Activated T-helper 2 cell treated with anti-CD3 and anti-CD28 coated beads, Interferon-gamma antibody, Interleukin-2, Interleukin-4, amounts not matched to agents 10 μg/mL and 5 μg/mL and 100 μg/mL, durations not matched to agents 14 hours and 24 hours and 36 hours (primary cell): ENCODE results near the gene TRIM15. TPM values are rescaled to one million over a fixed set of nuclear protein-coding genes. Genes with fewer than 3 reads are reported as not detected.
"Not testable (repeated sequence)": the region's sequence is repeated elsewhere in the genome, so short reads cannot be mapped to it uniquely, and the experiment has no call there.

Experiments
- DNase-seq: peaks from one replicate; pipeline ENCODE4 v3.0.0; 2021; ENCODE audit warnings: low spot score
- H3K27ac Mint-ChIP-seq: one replicate; pipeline ENCODE4 v1.8.0; 2021; ENCODE audit warnings: mixed read lengths
- H3K27me3 Mint-ChIP-seq: one replicate; pipeline ENCODE4 v1.8.0; 2021; ENCODE audit warnings: low read depth, mixed read lengths
- H3K36me3 Mint-ChIP-seq: one replicate; pipeline ENCODE4 v1.8.0; 2021; ENCODE audit warnings: low read depth, mixed read lengths
- H3K4me1 Mint-ChIP-seq: one replicate; pipeline ENCODE4 v1.8.0; 2021; ENCODE audit warnings: low read depth, mixed read lengths
- H3K4me3 Mint-ChIP-seq: one replicate; pipeline ENCODE4 v1.8.0; 2021; ENCODE audit warnings: low read depth, mild to moderate bottlenecking, moderate library complexity, mixed read lengths
- H3K9me3 Mint-ChIP-seq: one replicate; pipeline ENCODE4 v1.8.0; 2021; ENCODE audit warnings: mixed read lengths
- intact Hi-C: fragments of 100-400 bp; cut with micrococcal nuclease; formaldehyde crosslinking; loops from one replicate; pipeline ENCODE4 v1.15.1; 2023
- total RNA-seq: library from RNA; stranded (reverse); gene quantifications from 2 replicates; pipeline ENCODE4 v1.2.3, GENCODE V29; 2022

Gene TRIM15
- total RNA-seq, 1 donor from 2014 or later, result 0.46 TPM

DNA sequence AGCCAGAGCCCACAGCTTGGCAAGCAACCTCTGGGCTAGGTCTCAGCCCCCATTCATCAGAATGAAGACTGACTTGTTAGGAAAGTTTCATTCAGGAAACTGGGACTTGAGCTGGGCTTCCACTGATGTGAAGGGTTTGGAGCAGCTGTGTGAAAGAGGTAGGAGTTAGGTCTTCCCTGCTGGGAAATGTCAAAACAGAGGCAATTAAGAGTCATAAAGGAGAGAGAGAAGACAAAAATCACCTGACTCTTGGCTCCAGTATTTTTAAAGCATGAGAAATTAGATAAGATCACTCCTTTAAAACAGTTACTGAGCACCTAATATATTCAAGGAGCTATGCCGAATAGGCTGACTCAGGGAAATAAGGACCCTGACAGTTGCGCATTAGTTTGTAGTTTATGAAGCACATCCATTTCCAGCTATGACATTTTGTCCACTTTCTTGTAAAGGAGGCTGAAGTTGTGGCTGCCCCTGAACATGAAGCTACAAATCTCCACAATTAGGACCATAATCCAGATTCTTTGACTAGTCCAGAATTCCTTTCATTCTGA, 31.3 kb upstream of the TRIM15 start:
- H3K27me3 Mint-ChIP-seq, result peaks cover 63% of the 10 kb centered on the region
- H3K9me3 Mint-ChIP-seq, result no peaks in the 10 kb centered on the region
- H3K36me3 Mint-ChIP-seq, result no peaks in the 10 kb centered on the region
- H3K27ac Mint-ChIP-seq, result no peak overlapping the region
- intact Hi-C loops, result loop anchor here (1.0 to 2.0 kb wide), 2 partner anchors 29 to 39 kb away; no protein-coding TSS in a partner anchor
- no peak overlapping the region for H3K4me3 Mint-ChIP-seq
- peaks cover 21% of the 10 kb centered on the region for H3K4me1 Mint-ChIP-seq
- DNase-seq, result no peak

DNA sequence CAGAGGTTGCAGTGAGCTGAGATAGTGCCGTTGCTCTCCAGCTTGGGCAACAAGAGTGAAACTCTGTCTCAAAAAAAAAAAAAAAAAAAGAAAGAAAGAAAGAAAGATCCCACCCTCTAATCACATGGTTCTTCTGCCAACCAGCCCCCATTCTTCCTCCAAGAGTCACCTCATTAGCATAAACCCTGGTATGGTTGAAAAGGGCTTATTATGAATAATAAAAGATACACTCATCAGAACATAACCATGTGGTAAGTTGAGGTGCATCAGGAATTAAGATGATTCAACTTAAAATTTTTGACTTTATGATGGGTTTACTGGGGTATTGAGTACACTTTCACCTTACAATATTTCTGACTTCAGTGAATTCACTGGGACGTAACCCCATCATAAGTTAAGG, 28.2 kb upstream of the TRIM15 start:
- peaks cover 16% of the 10 kb centered on the region for H3K4me1 Mint-ChIP-seq
- H3K4me3 Mint-ChIP-seq, result no peak overlapping the region
- no peak overlapping the region for H3K27ac Mint-ChIP-seq
- H3K36me3 Mint-ChIP-seq, result no peaks in the 10 kb centered on the region
- no peak for DNase-seq
- intact Hi-C loops, result no loop called here
- H3K9me3 Mint-ChIP-seq, result no peaks in the 10 kb centered on the region
- H3K27me3 Mint-ChIP-seq, result peaks cover 57% of the 10 kb centered on the region

DNA sequence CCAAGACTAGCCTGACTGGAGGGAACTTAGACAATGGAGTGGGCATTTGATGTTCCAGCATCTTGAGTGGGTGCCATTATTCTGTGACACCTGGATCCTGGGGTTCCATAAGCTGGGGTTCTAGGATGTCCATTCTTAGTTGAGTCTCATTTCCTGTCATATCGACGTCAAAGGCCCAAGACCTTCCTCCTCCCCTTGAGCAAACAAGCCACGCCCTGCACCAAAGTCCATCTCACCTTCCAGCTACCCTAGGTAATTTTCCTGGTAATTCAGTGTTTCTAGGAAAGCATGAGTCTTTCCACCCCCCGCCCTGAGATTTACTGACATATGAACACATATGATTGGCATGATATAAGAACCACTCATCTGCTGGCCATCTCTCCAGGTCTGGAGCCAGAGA, 27.6 kb upstream of the TRIM15 start, which contains the start of gene TRIM40:
Gene TRIM40, plus strand, starts transcription at position 384 of the 400 bp plus-strand sequence. CDS start 897 bp downstream, outside the sequence.
- Mint-ChIP-seq H3K36me3 (no peaks in the 10 kb centered on the region), H3K4me3 (no peak within 1 kb of the TSS), H3K27ac (no peak within 1 kb of the TSS), H3K4me1 (peaks cover 17% of the 10 kb centered on the region), H3K9me3 (no peaks in the 10 kb centered on the region), H3K27me3 (peaks cover 56% of the 10 kb centered on the region)
- intact Hi-C loops, result no loop called here
- no peak for DNase-seq

DNA sequence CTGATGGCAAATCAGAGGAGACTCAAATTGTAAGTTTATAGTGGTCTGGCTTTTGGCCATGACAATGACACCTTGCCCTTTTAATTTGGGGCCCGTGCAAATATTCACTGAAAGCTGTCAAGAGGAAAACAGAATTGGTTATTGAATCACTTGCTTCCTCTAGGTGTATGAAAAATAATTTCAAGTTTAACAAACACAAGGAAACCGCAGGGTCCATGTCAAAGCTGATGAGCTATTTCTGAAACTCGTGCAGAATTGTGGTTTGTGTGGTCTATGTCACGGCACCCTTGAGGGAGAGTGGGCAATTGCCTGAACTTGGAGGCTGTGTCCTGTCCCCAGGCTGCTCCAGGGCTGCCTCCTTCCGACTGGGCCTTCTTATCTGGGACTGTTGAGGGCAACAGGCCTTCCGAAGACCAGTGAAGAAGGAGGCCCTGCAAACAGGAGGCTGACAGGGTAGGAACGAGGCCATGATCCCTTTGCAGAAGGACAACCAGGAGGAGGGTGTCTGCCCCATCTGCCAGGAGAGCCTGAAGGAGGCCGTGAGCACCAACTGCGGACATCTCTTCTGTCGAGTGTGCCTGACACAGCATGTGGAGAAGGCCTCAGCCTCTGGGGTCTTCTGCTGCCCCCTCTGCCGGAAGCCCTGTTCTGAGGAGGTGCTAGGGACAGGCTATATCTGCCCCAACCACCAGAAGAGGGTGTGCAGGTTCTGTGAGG, 26.6 kb upstream of the TRIM15 start:
- Mint-ChIP-seq H3K27ac (no peak overlapping the region), H3K27me3 (peaks cover 57% of the 10 kb centered on the region), H3K4me1 (peaks cover 13% of the 10 kb centered on the region), H3K4me3 (no peak overlapping the region), H3K36me3 (no peaks in the 10 kb centered on the region), H3K9me3 (no peaks in the 10 kb centered on the region)
- no peak for DNase-seq
- intact Hi-C loops, result no loop called here

DNA sequence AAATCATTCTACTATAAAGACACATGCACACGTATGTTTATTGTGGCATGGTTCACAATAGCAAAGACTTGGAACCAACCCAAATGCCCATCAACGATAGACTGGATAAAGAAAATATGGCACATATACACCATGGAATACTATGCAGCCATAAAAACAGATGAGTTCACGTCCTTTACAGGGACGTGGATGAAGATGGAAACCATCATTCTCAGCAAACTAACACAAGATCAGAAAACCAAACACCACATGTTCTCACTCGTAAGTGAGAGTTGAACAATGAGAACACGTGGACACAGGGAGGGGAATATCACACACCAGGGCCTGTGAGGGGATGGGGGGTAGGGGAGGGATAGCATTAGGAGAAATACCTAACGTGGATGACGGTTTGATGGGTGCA, 23.1 kb upstream of the TRIM15 start:
- Mint-ChIP-seq H3K4me1 (peaks cover 13% of the 10 kb centered on the region), H3K27me3 (peaks cover 67% of the 10 kb centered on the region)
- H3K9me3 Mint-ChIP-seq, intact Hi-C loops, DNase-seq, H3K36me3 Mint-ChIP-seq, H3K27ac Mint-ChIP-seq, H3K4me3 Mint-ChIP-seq: not testable (repeated sequence)

DNA sequence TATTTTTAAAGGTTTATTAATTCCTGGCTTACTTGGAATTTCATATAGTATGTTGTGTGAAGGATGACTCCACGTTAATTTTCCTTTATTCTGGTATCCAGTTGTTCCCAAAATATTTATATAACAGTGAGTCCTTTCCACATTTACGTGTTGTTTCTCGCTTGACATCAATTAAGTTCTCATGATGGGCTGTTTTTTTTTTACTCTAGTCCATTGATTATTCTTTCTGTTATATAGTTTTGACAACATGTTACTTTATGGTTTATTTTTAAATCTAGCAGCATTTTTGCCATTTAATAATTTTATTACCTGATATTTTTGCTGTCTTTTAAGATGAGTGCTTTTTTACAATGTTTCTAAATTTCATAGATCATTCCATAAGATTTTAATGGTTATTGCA, 20.7 kb upstream of the TRIM15 start:
- H3K27me3 Mint-ChIP-seq, result peaks cover 56% of the 10 kb centered on the region
- H3K27ac Mint-ChIP-seq, result no peak overlapping the region
- H3K4me3 Mint-ChIP-seq, result no peak overlapping the region
- intact Hi-C loops, result no loop called here
- H3K9me3 Mint-ChIP-seq, result no peaks in the 10 kb centered on the region
- no peaks in the 10 kb centered on the region for H3K36me3 Mint-ChIP-seq
- H3K4me1 Mint-ChIP-seq, result peaks cover 7% of the 10 kb centered on the region
- no peak for DNase-seq

DNA sequence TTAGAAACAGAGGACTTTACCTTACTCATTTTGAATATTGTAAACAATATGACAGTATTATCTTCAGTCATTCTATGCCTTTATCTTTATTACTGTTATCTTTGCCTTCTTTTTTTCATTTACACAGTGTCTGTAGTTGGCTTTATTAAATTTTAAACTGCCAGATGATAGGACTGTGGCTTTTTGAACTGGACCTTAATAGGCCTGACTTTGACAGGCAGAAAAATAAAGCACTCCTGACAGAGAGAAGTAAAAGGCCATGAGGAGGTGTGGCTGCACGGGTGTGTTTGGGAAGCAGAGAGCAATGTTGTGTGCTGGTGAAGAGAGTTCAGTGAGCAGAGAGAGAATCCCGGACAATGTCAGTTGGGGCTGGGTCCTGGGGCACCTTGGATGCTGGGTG, 19.6 kb upstream of the TRIM15 start:
- H3K36me3 Mint-ChIP-seq, result no peaks in the 10 kb centered on the region
- no peak overlapping the region for H3K4me3 Mint-ChIP-seq
- H3K27ac Mint-ChIP-seq, result no peak overlapping the region
- DNase-seq, result no peak
- peaks cover 46% of the 10 kb centered on the region for H3K27me3 Mint-ChIP-seq
- intact Hi-C loops, result no loop called here
- no peaks in the 10 kb centered on the region for H3K9me3 Mint-ChIP-seq
- H3K4me1 Mint-ChIP-seq, result peaks cover 7% of the 10 kb centered on the region

DNA sequence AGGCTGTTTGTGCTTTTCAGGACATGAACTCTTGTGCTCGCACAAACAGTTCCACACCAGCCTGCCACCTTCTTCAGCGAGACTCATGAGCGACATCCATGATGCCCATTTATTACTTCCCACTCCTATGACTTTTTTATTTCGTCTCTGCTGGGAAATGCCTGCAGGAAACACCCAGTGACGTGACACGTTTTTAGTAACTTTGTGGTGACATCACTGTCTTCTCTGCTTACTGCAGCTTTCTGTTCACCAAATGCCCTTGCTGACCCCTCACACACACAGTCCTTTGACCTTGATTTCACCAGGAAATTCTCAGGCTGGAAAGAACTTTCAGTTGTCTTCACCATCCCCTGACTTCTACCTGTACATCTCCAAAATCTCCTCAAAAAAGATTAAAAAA, 18.5 kb upstream of the TRIM15 start:
- Mint-ChIP-seq H3K4me3 (no peak overlapping the region), H3K9me3 (no peaks in the 10 kb centered on the region), H3K27me3 (peaks cover 43% of the 10 kb centered on the region), H3K27ac (no peak overlapping the region), H3K36me3 (no peaks in the 10 kb centered on the region), H3K4me1 (peaks cover 5% of the 10 kb centered on the region)
- DNase-seq, result no peak
- intact Hi-C loops, result no loop called here

DNA sequence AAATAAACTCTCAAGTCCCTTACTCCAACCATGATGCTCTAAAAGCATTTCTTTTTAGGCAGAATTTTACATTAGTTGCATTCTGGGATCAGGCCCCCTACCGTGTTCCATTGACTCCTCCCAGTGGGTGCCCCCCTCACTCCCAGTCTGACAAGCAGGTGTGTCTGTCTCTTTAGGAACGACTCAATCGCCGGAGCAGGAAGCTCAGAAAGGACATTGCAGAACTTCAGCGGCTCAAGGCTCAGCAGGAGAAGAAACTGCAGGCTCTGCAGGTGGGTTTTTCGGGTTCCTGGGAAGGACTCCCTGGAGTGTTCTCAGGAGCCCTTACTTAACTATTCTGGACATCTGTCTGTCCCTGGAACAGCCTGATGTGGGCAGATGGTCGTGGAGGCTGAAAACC, 17.5 kb upstream of the TRIM15 start:
- no peaks in the 10 kb centered on the region for H3K36me3 Mint-ChIP-seq
- no peak overlapping the region for H3K27ac Mint-ChIP-seq
- intact Hi-C loops, result no loop called here
- H3K4me3 Mint-ChIP-seq, result no peak overlapping the region
- H3K9me3 Mint-ChIP-seq, result no peaks in the 10 kb centered on the region
- no peak for DNase-seq
- H3K27me3 Mint-ChIP-seq, result peaks cover 43% of the 10 kb centered on the region
- H3K4me1 Mint-ChIP-seq, result peaks cover 2% of the 10 kb centered on the region

DNA sequence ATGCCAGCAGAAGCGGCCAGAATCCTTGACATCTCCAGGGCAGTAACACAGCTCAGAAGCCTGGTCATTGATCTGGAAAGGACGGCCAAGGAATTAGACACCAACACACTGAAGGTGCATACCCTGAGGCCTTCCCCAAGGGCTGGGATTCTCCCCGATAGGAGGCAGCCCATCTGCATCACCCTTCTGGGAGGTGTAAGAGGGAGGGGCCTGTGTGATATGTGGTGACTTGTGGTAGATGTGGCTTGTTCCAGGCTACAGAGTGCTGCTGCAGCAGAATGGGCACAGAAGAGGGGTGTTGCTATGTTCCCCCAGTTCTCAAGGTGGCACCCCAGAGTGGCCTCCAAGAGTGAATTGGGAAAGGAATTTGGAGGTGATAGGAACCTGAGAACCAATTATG, 16.2 kb upstream of the TRIM15 start:
- DNase-seq, result peak; percentile 7
- H3K27ac Mint-ChIP-seq, result no peak overlapping the region
- H3K9me3 Mint-ChIP-seq, result no peaks in the 10 kb centered on the region
- peaks cover 4% of the 10 kb centered on the region for H3K4me1 Mint-ChIP-seq
- H3K27me3 Mint-ChIP-seq, result peaks cover 32% of the 10 kb centered on the region
- intact Hi-C loops, result no loop called here
- H3K36me3 Mint-ChIP-seq, result no peaks in the 10 kb centered on the region
- no peak overlapping the region for H3K4me3 Mint-ChIP-seq

DNA sequence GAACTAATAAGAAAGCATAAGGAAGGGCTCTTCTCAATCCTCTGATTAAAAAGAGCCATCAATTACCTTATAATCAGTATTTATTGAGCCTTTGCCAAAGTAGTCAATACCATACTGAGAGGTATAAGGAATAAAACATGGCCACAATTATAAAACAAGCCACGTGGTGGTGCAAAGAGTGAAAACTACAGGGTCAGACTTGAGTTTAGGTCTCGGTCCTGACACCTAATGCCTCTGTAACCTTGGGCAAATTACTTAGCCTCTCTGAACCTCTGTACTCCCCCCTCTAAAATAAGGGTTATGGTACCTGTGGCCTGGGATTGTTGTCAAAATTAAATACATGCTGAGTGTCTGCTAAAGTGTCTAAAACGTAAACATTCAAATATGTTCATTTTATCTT, 14.1 kb upstream of the TRIM15 start:
- Mint-ChIP-seq H3K9me3 (no peaks in the 10 kb centered on the region), H3K27ac (no peak overlapping the region), H3K4me1 (peaks cover 6% of the 10 kb centered on the region), H3K27me3 (peaks cover 30% of the 10 kb centered on the region), H3K36me3 (no peaks in the 10 kb centered on the region), H3K4me3 (no peak overlapping the region)
- no peak for DNase-seq
- intact Hi-C loops, result no loop called here

DNA sequence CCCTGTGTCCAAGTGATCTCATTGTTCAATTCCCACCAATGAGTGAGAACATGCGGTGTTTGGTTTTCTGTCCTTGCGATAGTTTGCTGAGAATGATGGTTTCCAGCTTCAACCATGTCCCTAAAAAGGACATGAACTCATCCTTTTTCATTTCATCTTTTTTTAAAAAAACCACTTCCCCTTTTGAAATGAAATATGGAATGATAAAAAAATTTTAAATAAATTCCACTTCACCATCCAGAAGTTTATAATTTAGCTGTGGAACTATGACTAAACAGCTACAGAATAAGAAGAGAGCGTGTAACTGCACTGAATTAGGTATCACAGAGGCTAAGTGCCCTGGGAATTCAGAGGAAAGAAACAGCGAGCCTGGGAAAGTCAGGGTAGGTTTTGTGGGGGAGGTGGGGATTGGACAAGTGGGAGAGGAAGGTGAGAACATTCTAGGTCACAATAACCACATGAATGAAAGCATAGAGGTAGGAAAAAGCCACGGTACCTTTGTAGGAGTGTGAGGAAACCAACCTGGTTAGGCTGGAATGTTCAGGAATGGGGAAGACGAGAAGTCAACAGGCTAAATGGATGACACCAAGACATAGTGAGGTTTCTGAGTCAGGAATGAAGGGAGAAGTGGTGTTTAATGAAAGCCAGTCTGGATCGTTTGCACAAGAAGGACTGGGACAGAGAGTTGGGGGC, 13.3 kb upstream of the TRIM15 start:
- DNase-seq, result no peak
- no peak overlapping the region for H3K27ac Mint-ChIP-seq
- H3K27me3 Mint-ChIP-seq, result peaks cover 22% of the 10 kb centered on the region
- intact Hi-C loops, result no loop called here
- no peaks in the 10 kb centered on the region for H3K36me3 Mint-ChIP-seq
- H3K4me1 Mint-ChIP-seq, result peaks cover 6% of the 10 kb centered on the region
- H3K4me3 Mint-ChIP-seq, result no peak overlapping the region
- H3K9me3 Mint-ChIP-seq, result no peaks in the 10 kb centered on the region

DNA sequence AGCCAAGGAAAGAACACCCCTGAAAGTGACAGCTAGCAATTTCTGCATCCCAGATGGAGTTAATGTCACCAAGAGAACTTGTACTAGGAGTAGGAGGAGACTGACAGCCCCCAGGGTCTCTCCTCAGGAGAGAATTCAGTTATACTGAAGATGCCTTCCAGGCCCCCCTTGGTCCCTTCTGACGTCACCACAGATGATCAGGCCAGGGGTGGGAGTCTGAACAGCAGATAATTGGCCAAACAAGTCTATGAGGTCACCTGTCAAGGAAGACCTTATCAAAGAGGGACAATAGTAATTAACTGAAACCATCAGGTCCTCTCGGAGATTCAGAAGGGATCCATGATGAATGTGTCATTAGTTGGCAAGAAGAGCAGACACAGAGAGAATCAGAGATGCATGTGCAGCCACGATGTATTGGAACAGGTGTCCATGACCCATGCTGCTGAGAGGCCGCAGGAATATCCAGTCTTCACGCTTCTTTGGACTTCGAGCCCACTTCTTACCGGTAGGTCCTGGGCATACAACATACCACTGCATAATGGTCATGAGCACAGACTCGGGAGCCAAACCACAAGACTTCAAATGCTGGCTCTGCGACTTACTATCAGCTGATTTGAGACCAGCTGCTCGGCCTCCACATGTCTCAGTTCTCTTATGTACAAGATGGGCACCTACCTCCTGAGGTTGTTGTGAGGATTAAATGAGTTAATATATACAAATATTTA, 12.5 kb upstream of the TRIM15 start:
- no peak for DNase-seq
- intact Hi-C loops, result no loop called here

More for the DNA sequence above, 12.5 kb upstream of the TRIM15 start:
- Mint-ChIP-seq H3K4me1 (peaks cover 6% of the 10 kb centered on the region), H3K4me3 (no peak overlapping the region), H3K36me3 (no peaks in the 10 kb centered on the region), H3K9me3 (no peaks in the 10 kb centered on the region), H3K27ac (no peak overlapping the region), H3K27me3 (peaks cover 22% of the 10 kb centered on the region)
